Measurements from ENCODE around the gene LYSMD2. TPM values are rescaled to one million over a fixed set of nuclear protein-coding genes. Genes with fewer than 3 reads are reported as not detected.

LYSMD2 gene
- total RNA-seq, 1 experiment from 2014 or later: 19.8 TPM

- no peak for DNase-seq (ENCODE audit: low read depth)
These were observed 17.1 kb downstream of the LYSMD2 start for GRCh38 chr15:51720201-51720995.

GRCh38 chr15:51718746-51719145 is 18.7 kb downstream of the LYSMD2 start:
- no peak for DNase-seq (ENCODE audit: low read depth)

GRCh38 chr15:51718219-51718618 is 19.2 kb downstream of the LYSMD2 start:
- no peak for DNase-seq (ENCODE audit: low read depth)

- no peak for DNase-seq (ENCODE audit: low read depth)
These were observed 22.5 kb downstream of the LYSMD2 start for GRCh38 chr15:51714911-51715310.

- no peak for DNase-seq (ENCODE audit: low read depth)
These were observed 23.3 kb downstream of the LYSMD2 start for GRCh38 chr15:51714162-51714561.

GRCh38 chr15:51709031-51709430 is 28.4 kb downstream of the LYSMD2 start:
- DNase-seq (ENCODE audit: low read depth): no peak

- no peak for DNase-seq (ENCODE audit: low read depth)
These were observed 29.4 kb downstream of the LYSMD2 start for GRCh38 chr15:51708013-51708412.

GRCh38 chr15:51706926-51707608 is 30.4 kb downstream of the LYSMD2 start:
- DNase-seq (ENCODE audit: low read depth): no peak

- no peak for DNase-seq (ENCODE audit: low read depth)
These were observed 31.2 kb downstream of the LYSMD2 start for GRCh38 chr15:51706291-51706690.

GRCh38 chr15:51702710-51703109 is 34.7 kb downstream of the LYSMD2 start:
- DNase-seq (ENCODE audit: low read depth): no peak

- no peak for DNase-seq (ENCODE audit: low read depth)
These were observed 38.1 kb downstream of the LYSMD2 start for GRCh38 chr15:51699373-51699772.

- DNase-seq (ENCODE audit: low read depth): no peak
These were observed 40.3 kb downstream of the LYSMD2 start for GRCh38 chr15:51697163-51697562.

- DNase-seq (ENCODE audit: low read depth): no peak
These were observed 40.9 kb downstream of the LYSMD2 start for GRCh38 chr15:51696566-51696965.

GRCh38 chr15:51692154-51692553 is 45.3 kb downstream of the LYSMD2 start:
- no peak for DNase-seq (ENCODE audit: low read depth)

GRCh38 chr15:51688863-51689262 is 48.6 kb downstream of the LYSMD2 start:
- DNase-seq (ENCODE audit: low read depth): no peak

GRCh38 chr15:51687565-51687964 is 49.9 kb downstream of the LYSMD2 start:
- DNase-seq (ENCODE audit: low read depth): no peak

- peak; percentile 68 for DNase-seq (ENCODE audit: low read depth)
These were observed 56.0 kb downstream of the LYSMD2 start, which contains the start of gene SCG3 for GRCh38 chr15:51681303-51681963. TSS of gene SCG3 (plus strand) at chr15:51681503. CDS start at chr15:51681756, 253 bp downstream.

- DNase-seq (ENCODE audit: low read depth): no peak
These were observed 57.1 kb downstream of the LYSMD2 start for GRCh38 chr15:51680321-51680720.

- DNase-seq (ENCODE audit: low read depth): no peak
These were observed 59.4 kb downstream of the LYSMD2 start for GRCh38 chr15:51678096-51678495.

- DNase-seq (ENCODE audit: low read depth): no peak
These were observed 60.0 kb downstream of the LYSMD2 start for GRCh38 chr15:51677452-51677851.

GRCh38 chr15:51677021-51677420 is 60.4 kb downstream of the LYSMD2 start:
- DNase-seq (ENCODE audit: low read depth): peak; percentile 22

GRCh38 chr15:51675234-51675633 is 62.2 kb downstream of the LYSMD2 start:
- no peak for DNase-seq (ENCODE audit: low read depth)

All from M059J (cell line).